HUES64 (cell line): ENCODE measurements around the gene DIAPH3.
A peak's percentile ranks its signal among the peaks of the same experiment; 100 is the strongest.

Experiments
- H3K27ac ChIP-seq: 2 replicates; pipeline ENCODE4 v1.7.0; 2013; ENCODE audit warnings: low read depth, low read length, inconsistent platforms
- H3K27me3 ChIP-seq: 2 replicates; pipeline ENCODE4 v1.6.1; 2013; ENCODE audit warnings: mild to moderate bottlenecking, low read length; ENCODE audit not compliant: insufficient read depth
- H3K36me3 ChIP-seq: 2 replicates; pipeline ENCODE4 v1.6.1; 2013; ENCODE audit warnings: mild to moderate bottlenecking, low read length; ENCODE audit not compliant: insufficient read depth
- H3K4me1 ChIP-seq: 2 replicates; pipeline ENCODE4 v1.6.1; 2013; ENCODE audit warnings: mild to moderate bottlenecking, low read length, moderate library complexity; ENCODE audit not compliant: insufficient read depth
- H3K4me3 ChIP-seq: 2 replicates; pipeline ENCODE4 v1.5.1; 2013; ENCODE audit warnings: mild to moderate bottlenecking, low read length, moderate library complexity
- H3K9ac ChIP-seq: 2 replicates; pipeline ENCODE4 v1.6.1; 2013; ENCODE audit warnings: mild to moderate bottlenecking, low read depth, low read length
- H3K9me3 ChIP-seq: 2 replicates; pipeline ENCODE4 v1.6.1; 2013; ENCODE audit warnings: low read depth, low read length; ENCODE audit not compliant: insufficient read depth
- WGBS: fragments of 150-250, 120-280 bp; methylation state at CpG from one replicate; pipeline ENCODE4 v1.1.7; 2013; ENCODE audit warnings: missing lambda C conversion rate; 5-methylcytosine and 5-hydroxymethylcytosine counted together

Gene DIAPH3

GRCh38 chr13:59710996-59711701 is 452.6 kb downstream of the DIAPH3 start:
- 0 out of 2 replicates have a peak, but pooled peaks cover 6% of the 10 kb centered on the region for H3K4me1 ChIP-seq
- WGBS = 97% methylated on average over 4 of the region's 4 CpGs
- no peak overlapping the region for H3K4me3 ChIP-seq
- no peak overlapping the region; the same call in 1 of the 2 replicates for H3K27ac ChIP-seq
- no peaks in the 10 kb centered on the region for H3K27me3 ChIP-seq
- H3K36me3 ChIP-seq = no peaks in the 10 kb centered on the region
- H3K9me3 ChIP-seq = no peaks in the 10 kb centered on the region
- no peak overlapping the region for H3K9ac ChIP-seq

- H3K27me3 ChIP-seq = no peaks in the 10 kb centered on the region
These were observed 453.3 kb downstream of the DIAPH3 start for GRCh38 chr13:59710416-59710815.

GRCh38 chr13:59706101-59706976 is 457.4 kb downstream of the DIAPH3 start:
- Histone ChIP-seq H3K9me3 (no peaks in the 10 kb centered on the region), H3K27ac (no peak overlapping the region), H3K4me3 (no peak overlapping the region), H3K36me3 (no peaks in the 10 kb centered on the region), H3K4me1 (peaks cover 5% of the 10 kb centered on the region; the same call in 1 of the 2 replicates), H3K27me3 (no peaks in the 10 kb centered on the region), H3K9ac (no peak overlapping the region)
- 92% methylated on average over 4 of the region's 8 CpGs for WGBS

More at GRCh38 chr13:59710416-59710815, 453.3 kb downstream of the DIAPH3 start:
- Histone ChIP-seq H3K36me3 (no peaks in the 10 kb centered on the region), H3K4me1 (0 out of 2 replicates have a peak, but pooled peaks cover 6% of the 10 kb centered on the region), H3K9me3 (no peaks in the 10 kb centered on the region), H3K4me3 (no peak overlapping the region), H3K27ac (no peak overlapping the region; the same call in 1 of the 2 replicates), H3K9ac (no peak overlapping the region)
- WGBS = 100% methylated on average over 1 of the region's 1 CpG

- H3K27ac ChIP-seq = no peak overlapping the region
- no peak overlapping the region for H3K4me3 ChIP-seq
- no peaks in the 10 kb centered on the region for H3K9me3 ChIP-seq
- H3K4me1 ChIP-seq = no peaks in the 10 kb centered on the region; the same call in 1 of the 2 replicates
- H3K27me3 ChIP-seq = no peaks in the 10 kb centered on the region
- WGBS = 86% methylated on average over 3 of the region's 3 CpGs
- no peak overlapping the region for H3K9ac ChIP-seq
- H3K36me3 ChIP-seq = no peaks in the 10 kb centered on the region
These were observed 461.5 kb downstream of the DIAPH3 start for GRCh38 chr13:59702269-59702668.

GRCh38 chr13:59701261-59701660 is 462.5 kb downstream of the DIAPH3 start:
- Histone ChIP-seq H3K4me1 (no peaks in the 10 kb centered on the region; the same call in 1 of the 2 replicates), H3K4me3 (no peak overlapping the region), H3K27me3 (no peaks in the 10 kb centered on the region), H3K9me3 (no peaks in the 10 kb centered on the region), H3K36me3 (no peaks in the 10 kb centered on the region), H3K9ac (no peak overlapping the region), H3K27ac (no peak overlapping the region)
- WGBS = 94% methylated on average over 2 of the region's 2 CpGs

- Histone ChIP-seq H3K4me3 (no peak overlapping the region), H3K9me3 (no peaks in the 10 kb centered on the region), H3K9ac (no peak overlapping the region), H3K4me1 (no peaks in the 10 kb centered on the region; the same call in 1 of the 2 replicates), H3K27me3 (no peaks in the 10 kb centered on the region), H3K27ac (no peak overlapping the region), H3K36me3 (no peaks in the 10 kb centered on the region)
- WGBS = 86% methylated on average over 1 of the region's 2 CpGs
These were observed 463.4 kb downstream of the DIAPH3 start for GRCh38 chr13:59700281-59700680.

- no CpG with 5 or more reads among the region's 1 CpG for WGBS
- H3K9me3 ChIP-seq = no peaks in the 10 kb centered on the region
- no peaks in the 10 kb centered on the region for H3K36me3 ChIP-seq
- H3K4me1 ChIP-seq = peaks cover 10% of the 10 kb centered on the region
- H3K4me3 ChIP-seq = no peak overlapping the region
- no peak overlapping the region for H3K9ac ChIP-seq
- no peaks in the 10 kb centered on the region for H3K27me3 ChIP-seq
- H3K27ac ChIP-seq = no peak overlapping the region
These were observed 467.5 kb downstream of the DIAPH3 start for GRCh38 chr13:59696271-59696670.

- 81% methylated on average over 1 of the region's 1 CpG for WGBS
These were observed 472.1 kb downstream of the DIAPH3 start for GRCh38 chr13:59691501-59692066.

GRCh38 chr13:59690857-59691500 is 472.7 kb downstream of the DIAPH3 start:
- no peak overlapping the region for H3K27ac ChIP-seq
- peaks cover 51% of the 10 kb centered on the region for H3K4me1 ChIP-seq
- no peak overlapping the region for H3K4me3 ChIP-seq

More at GRCh38 chr13:59691501-59692066, 472.1 kb downstream of the DIAPH3 start:
- Histone ChIP-seq H3K27me3 (no peaks in the 10 kb centered on the region), H3K36me3 (no peaks in the 10 kb centered on the region), H3K27ac (no peak overlapping the region), H3K4me1 (peaks cover 45% of the 10 kb centered on the region), H3K4me3 (no peak overlapping the region), H3K9me3 (no peaks in the 10 kb centered on the region), H3K9ac (no peak overlapping the region)

GRCh38 chr13:59689057-59689456 is 474.7 kb downstream of the DIAPH3 start:
- Histone ChIP-seq H3K9me3 (no peaks in the 10 kb centered on the region), H3K27ac (peak overlapping the region; percentile 83), H3K27me3 (no peaks in the 10 kb centered on the region), H3K9ac (no peak overlapping the region), H3K36me3 (no peaks in the 10 kb centered on the region), H3K4me1 (peaks cover 66% of the 10 kb centered on the region), H3K4me3 (no peak overlapping the region)
- WGBS = 59% methylated on average over 2 of the region's 4 CpGs

More at GRCh38 chr13:59690857-59691500, 472.7 kb downstream of the DIAPH3 start:
- H3K36me3 ChIP-seq = no peaks in the 10 kb centered on the region
- no peaks in the 10 kb centered on the region for H3K9me3 ChIP-seq
- H3K9ac ChIP-seq = no peak overlapping the region
- 88% methylated on average over 1 of the region's 1 CpG for WGBS
- no peaks in the 10 kb centered on the region for H3K27me3 ChIP-seq
